OCI-LY3 (cell line): ENCODE measurements around the gene PLA2G2D.

Source experiments
- CTCF ChIP-seq: fragments of 200-600, 300-600 bp; sonication (generic); IDR thresholded peaks from 2 replicates; pipeline ENCODE4 v1.5.1; 2014; ENCODE audit warnings: antibody characterized with exemption, low read length, low read depth
- EZH2phosphoT487 ChIP-seq: fragments of 200-600 bp; shearing (Covaris generic); IDR thresholded peaks from 2 replicates; pipeline ENCODE4 v1.6.1; 2018; ENCODE audit warnings: antibody characterized with exemption, mixed run types, low read depth

GRCh38 chr1:20099533-20099932 lies 19.8 kb downstream of the PLA2G2D start:
- TF ChIP-seq CTCF (no peak), EZH2phosphoT487 (no peak)
